ENCODE results near the gene MDM1.

The MDM1 gene, protein sequence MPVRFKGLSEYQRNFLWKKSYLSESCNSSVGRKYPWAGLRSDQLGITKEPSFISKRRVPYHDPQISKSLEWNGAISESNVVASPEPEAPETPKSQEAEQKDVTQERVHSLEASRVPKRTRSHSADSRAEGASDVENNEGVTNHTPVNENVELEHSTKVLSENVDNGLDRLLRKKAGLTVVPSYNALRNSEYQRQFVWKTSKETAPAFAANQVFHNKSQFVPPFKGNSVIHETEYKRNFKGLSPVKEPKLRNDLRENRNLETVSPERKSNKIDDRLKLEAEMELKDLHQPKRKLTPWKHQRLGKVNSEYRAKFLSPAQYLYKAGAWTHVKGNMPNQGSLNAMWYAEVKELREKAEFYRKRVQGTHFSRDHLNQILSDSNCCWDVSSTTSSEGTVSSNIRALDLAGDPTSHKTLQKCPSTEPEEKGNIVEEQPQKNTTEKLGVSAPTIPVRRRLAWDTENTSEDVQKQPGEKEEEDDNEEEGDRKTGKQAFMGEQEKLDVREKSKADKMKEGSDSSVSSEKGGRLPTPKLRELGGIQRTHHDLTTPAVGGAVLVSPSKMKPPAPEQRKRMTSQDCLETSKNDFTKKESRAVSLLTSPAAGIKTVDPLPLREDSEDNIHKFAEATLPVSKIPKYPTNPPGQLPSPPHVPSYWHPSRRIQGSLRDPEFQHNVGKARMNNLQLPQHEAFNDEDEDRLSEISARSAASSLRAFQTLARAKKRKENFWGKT

DNA sequence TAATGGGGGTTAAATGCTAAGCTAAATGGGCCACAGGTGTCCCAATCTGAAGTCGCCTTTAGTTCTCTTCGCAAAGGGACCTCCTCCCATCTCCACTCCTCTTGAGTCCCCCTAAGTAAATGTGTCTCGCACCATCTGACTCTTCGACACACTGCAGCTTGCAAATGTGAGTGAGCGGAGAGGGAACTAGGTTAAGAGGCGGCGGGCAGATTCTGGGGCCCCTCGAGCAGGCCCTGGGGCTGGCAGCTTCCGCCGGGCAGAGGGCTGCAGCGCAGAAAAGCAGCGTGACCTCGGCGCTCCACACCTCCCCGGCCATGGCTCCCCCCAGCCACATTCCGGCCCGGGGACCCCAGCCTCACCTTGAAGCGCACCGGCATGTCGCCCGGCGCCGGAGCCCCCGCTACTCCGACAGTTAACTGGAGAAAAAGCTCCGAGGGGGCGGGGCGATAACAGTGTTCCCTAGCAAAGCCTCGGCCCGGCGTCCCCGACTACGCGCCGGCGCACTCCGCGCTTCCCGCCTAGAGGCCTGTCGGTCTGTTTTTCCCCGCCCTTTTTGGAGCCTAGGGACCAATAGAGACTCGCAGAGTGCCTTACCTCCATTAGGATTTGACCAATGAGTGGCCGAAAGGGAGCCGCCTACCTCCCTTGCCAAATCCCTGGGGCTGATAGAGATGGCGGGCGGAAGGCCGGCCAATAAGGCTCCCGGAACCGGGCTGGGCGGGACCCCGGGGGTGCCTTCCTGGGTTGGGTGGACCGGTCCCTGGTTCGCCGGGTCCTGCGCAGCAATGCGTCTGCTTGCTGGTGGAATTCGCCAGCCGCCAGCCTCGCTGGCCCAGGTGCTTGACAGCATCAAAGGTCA is at the start of gene MDM1:
Gene MDM1, minus strand, starts transcription at position 494 of the 859 bp plus-strand sequence. Its CDS starts 117 bp downstream, at position 377.
- ATAC-seq, result peak; percentile 99
- TF ChIP-seq, protein P1, sequence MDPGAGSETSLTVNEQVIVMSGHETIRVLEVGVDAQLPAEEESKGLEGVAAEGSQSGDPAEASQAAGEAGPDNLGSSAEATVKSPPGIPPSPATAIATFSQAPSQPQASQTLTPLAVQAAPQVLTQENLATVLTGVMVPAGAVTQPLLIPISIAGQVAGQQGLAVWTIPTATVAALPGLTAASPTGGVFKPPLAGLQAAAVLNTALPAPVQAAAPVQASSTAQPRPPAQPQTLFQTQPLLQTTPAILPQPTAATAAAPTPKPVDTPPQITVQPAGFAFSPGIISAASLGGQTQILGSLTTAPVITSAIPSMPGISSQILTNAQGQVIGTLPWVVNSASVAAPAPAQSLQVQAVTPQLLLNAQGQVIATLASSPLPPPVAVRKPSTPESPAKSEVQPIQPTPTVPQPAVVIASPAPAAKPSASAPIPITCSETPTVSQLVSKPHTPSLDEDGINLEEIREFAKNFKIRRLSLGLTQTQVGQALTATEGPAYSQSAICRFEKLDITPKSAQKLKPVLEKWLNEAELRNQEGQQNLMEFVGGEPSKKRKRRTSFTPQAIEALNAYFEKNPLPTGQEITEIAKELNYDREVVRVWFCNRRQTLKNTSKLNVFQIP (CRISPR knock-in tag; IDR thresholded peaks at IDR 0.05; ENCODE audit: borderline replicate concordance, low read depth), result no peak
- TF ChIP-seq PPARA (CRISPR knock-in tag; IDR thresholded peaks at IDR 0.05; ENCODE audit: borderline replicate concordance) (no peak), TCF4 (CRISPR knock-in tag; IDR thresholded peaks at IDR 0.05; ENCODE audit: borderline replicate concordance) (no peak), ZNF8 (CRISPR knock-in tag; IDR thresholded peaks at IDR 0.05) (no peak), ZNF70 (CRISPR knock-in tag; IDR thresholded peaks at IDR 0.05) (no peak), TOX (CRISPR knock-in tag; IDR thresholded peaks at IDR 0.05; ENCODE audit: borderline replicate concordance) (no peak), RARB (CRISPR knock-in tag; IDR thresholded peaks at IDR 0.05) (no peak), BACH2 (CRISPR knock-in tag; IDR thresholded peaks at IDR 0.05; ENCODE audit: borderline replicate concordance) (no peak), ISL1 (CRISPR knock-in tag; IDR thresholded peaks at IDR 0.05) (no peak), ZC3H10 (CRISPR knock-in tag; IDR thresholded peaks at IDR 0.05) (no peak)
- TF ChIP-seq, protein P2, sequence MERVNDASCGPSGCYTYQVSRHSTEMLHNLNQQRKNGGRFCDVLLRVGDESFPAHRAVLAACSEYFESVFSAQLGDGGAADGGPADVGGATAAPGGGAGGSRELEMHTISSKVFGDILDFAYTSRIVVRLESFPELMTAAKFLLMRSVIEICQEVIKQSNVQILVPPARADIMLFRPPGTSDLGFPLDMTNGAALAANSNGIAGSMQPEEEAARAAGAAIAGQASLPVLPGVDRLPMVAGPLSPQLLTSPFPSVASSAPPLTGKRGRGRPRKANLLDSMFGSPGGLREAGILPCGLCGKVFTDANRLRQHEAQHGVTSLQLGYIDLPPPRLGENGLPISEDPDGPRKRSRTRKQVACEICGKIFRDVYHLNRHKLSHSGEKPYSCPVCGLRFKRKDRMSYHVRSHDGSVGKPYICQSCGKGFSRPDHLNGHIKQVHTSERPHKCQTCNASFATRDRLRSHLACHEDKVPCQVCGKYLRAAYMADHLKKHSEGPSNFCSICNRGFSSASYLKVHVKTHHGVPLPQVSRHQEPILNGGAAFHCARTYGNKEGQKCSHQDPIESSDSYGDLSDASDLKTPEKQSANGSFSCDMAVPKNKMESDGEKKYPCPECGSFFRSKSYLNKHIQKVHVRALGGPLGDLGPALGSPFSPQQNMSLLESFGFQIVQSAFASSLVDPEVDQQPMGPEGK (CRISPR knock-in tag; IDR thresholded peaks at IDR 0.05; ENCODE audit: borderline replicate concordance), result no peak
- TF ChIP-seq, protein P3, sequence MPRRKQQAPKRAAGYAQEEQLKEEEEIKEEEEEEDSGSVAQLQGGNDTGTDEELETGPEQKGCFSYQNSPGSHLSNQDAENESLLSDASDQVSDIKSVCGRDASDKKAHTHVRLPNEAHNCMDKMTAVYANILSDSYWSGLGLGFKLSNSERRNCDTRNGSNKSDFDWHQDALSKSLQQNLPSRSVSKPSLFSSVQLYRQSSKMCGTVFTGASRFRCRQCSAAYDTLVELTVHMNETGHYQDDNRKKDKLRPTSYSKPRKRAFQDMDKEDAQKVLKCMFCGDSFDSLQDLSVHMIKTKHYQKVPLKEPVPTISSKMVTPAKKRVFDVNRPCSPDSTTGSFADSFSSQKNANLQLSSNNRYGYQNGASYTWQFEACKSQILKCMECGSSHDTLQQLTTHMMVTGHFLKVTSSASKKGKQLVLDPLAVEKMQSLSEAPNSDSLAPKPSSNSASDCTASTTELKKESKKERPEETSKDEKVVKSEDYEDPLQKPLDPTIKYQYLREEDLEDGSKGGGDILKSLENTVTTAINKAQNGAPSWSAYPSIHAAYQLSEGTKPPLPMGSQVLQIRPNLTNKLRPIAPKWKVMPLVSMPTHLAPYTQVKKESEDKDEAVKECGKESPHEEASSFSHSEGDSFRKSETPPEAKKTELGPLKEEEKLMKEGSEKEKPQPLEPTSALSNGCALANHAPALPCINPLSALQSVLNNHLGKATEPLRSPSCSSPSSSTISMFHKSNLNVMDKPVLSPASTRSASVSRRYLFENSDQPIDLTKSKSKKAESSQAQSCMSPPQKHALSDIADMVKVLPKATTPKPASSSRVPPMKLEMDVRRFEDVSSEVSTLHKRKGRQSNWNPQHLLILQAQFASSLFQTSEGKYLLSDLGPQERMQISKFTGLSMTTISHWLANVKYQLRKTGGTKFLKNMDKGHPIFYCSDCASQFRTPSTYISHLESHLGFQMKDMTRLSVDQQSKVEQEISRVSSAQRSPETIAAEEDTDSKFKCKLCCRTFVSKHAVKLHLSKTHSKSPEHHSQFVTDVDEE (CRISPR knock-in tag; IDR thresholded peaks at IDR 0.05), result no peak

DNA sequence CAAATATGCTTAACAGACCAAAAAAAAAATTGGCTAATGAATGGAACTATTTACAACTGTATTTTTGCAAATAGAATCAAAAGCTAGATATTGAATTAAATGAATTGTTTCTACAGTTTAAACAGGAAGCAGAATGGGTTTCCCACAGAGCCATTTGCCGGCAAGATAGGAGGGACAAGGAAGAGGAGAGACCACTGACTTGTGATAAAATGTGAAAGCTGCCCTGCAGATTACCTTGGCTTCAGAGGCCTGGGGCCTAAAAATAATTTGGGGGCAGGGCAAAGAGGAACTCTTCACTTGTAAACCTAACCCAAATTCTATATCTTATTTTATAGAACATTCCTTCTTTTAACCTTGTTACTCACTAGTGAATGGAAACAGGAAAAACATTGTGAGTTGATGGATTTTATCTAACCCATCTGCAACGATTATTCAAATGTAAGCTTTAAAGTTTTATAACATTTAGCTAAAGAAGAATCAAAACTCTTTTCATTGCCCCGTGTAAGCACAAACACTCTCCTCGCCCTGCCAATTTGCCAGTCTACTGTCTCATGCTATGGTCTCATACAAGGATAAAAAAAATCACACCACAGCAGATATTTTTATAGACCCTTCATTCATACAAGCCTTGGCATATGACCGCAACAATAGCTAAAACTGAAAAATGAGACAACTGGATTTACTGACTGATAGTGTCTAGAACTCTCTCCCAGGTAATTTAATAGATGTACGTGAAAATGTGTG is 49.5 kb upstream of the MDM1 start:
- ATAC-seq, result no peak
- TF ChIP-seq PPARA (CRISPR knock-in tag; IDR thresholded peaks at IDR 0.05; ENCODE audit: borderline replicate concordance) (no peak), ZC3H10 (CRISPR knock-in tag; IDR thresholded peaks at IDR 0.05) (no peak), TOX (CRISPR knock-in tag; IDR thresholded peaks at IDR 0.05; ENCODE audit: borderline replicate concordance) (no peak), RARB (CRISPR knock-in tag; IDR thresholded peaks at IDR 0.05) (no peak), TCF4 (CRISPR knock-in tag; IDR thresholded peaks at IDR 0.05; ENCODE audit: borderline replicate concordance) (no peak)
- TF ChIP-seq, protein P2 (CRISPR knock-in tag; IDR thresholded peaks at IDR 0.05; ENCODE audit: borderline replicate concordance), result no peak

DNA sequence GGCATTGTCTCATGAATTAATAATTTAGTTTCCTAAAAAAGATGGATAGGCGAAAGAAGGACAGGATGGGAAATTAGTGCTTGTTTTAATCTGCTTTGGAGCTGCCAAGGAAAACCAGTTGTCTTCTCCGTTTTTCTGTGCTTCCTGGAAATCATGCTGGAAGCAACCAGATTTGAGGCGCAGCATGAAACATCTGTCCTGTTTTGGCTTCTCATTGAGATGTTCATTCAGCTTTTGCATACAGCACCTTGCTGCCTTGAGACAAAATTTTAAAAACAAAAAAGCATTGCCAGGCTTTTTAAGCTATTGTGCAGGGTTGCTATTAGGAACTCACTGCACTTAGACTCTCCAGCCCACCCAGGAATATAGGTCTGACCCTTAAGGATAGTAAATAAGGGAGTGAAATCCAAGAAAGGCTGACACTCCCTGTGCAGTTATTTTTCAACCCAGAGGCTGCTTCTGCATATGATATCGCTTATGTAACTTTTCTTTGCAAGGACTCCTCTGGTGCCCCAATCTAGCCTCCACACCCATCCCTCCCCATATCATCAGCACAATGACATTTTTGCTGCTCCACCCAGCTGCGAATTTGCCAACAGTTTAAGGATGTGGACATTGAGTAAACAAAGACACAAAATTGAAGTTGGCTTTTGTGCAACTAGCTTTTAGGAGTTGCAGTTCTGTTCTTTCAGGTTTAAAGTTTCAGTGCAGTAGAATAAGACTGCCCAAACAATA is 46.9 kb upstream of the MDM1 start:
- ATAC-seq, result no peak
- TF ChIP-seq, protein P1 (CRISPR knock-in tag; IDR thresholded peaks at IDR 0.05; ENCODE audit: borderline replicate concordance, low read depth), result no peak
- no peak for TF ChIP-seq ZNF70 (CRISPR knock-in tag; IDR thresholded peaks at IDR 0.05)
- TF ChIP-seq, protein P3 (CRISPR knock-in tag; IDR thresholded peaks at IDR 0.05), result no peak
- TF ChIP-seq PPARA (CRISPR knock-in tag; IDR thresholded peaks at IDR 0.05; ENCODE audit: borderline replicate concordance), result no peak
- TF ChIP-seq SNAI2 (CRISPR knock-in tag; IDR thresholded peaks at IDR 0.05), result no peak
- no peak for TF ChIP-seq GLIS3 (CRISPR knock-in tag; IDR thresholded peaks at IDR 0.05)

All from SK-N-SH treated with all-trans-retinoic acid at 6 μM for 48 hours (cell line).